ENCODE results near the gene TP73.

DNA sequence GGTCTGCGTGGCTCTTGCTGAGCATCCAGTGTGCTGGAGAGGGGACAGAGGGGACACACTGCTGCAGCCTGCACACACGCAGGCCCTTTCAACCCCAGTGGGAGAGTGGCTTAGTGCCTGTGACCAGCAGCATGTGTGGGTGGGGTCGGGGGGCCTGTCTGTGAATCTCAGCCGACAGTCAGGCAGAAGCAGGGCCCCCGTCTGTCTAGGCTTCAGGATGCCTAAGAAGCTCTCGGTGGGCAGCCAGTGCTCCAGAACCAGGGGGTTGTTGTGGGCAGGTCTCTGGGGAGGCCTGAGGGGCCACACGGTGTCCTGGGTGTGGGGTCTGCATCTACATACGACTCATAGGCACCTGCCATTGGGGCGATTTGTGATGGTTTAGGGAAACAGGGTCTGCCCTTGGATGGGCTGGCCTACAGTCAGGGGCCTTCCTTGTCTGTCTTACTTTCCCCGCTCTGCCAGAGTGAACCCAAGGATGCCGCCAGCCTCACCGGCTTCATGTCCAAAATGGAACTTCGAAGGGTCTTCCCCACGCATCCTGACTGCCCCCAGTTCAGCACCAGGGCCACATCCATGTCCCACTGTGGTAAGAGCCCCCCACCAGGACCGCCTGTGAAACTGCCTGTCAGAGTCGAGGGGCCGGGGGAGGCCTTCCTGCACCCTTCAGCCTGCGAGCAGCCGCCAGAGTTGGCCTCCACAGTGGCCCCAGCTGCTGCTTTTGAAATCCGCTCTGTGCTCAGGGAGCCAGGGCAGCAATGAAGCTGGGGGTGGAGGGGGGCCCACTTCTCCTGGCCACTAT, 101.5 kb downstream of the TP73 start:
- TF ChIP-seq, protein P1, sequence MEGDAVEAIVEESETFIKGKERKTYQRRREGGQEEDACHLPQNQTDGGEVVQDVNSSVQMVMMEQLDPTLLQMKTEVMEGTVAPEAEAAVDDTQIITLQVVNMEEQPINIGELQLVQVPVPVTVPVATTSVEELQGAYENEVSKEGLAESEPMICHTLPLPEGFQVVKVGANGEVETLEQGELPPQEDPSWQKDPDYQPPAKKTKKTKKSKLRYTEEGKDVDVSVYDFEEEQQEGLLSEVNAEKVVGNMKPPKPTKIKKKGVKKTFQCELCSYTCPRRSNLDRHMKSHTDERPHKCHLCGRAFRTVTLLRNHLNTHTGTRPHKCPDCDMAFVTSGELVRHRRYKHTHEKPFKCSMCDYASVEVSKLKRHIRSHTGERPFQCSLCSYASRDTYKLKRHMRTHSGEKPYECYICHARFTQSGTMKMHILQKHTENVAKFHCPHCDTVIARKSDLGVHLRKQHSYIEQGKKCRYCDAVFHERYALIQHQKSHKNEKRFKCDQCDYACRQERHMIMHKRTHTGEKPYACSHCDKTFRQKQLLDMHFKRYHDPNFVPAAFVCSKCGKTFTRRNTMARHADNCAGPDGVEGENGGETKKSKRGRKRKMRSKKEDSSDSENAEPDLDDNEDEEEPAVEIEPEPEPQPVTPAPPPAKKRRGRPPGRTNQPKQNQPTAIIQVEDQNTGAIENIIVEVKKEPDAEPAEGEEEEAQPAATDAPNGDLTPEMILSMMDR (IDR thresholded peaks at IDR 0.05) = no peak
- TF ChIP-seq POLR2A (IDR thresholded peaks at IDR 0.05) = no peak
- no peak for TF ChIP-seq POLR2AphosphoS5 (IDR thresholded peaks at IDR 0.05)
